PC-3 (cell line): ENCODE measurements around the gene PRKAR2B.

Experiments used
- CTCF ChIP-seq: fragments of 300-600 bp; sonication (generic); conservative IDR thresholded peaks from 2 replicates; pipeline ENCODE4 v1.5.1; 2017; ENCODE audit warnings: antibody characterized with exemption, low read depth, mild to moderate bottlenecking, low read length
- EZH2 ChIP-seq: fragments of 300-600 bp; sonication (generic); IDR thresholded peaks from one replicate; pipeline ENCODE4 v1.6.1; 2017; ENCODE audit warnings: antibody characterized with exemption, mild to moderate bottlenecking, low read length; ENCODE audit not compliant: unreplicated experiment

- no peak for TF ChIP-seq CTCF
- TF ChIP-seq EZH2: no peak
These were observed 107.0 kb downstream of the PRKAR2B start for GRCh38 chr7:107151538-107151937.
